Brain pericyte (primary cell): ENCODE measurements around the gene C3orf52.
A peak's percentile ranks its signal among the peaks of the same experiment; 100 is the strongest.

Experiments used
- DNase-seq: peaks from one replicate; pipeline ENCODE4 v3.0.0-alpha.2; 2012; ENCODE audit warnings: low read depth, low spot score

C3orf52 gene

GRCh38 chr3:112086875-112087524, 811 bp downstream of the C3orf52 start:
- DNase-seq, result no peak

GRCh38 chr3:112087746-112088145, 1.6 kb downstream of the C3orf52 start:
- DNase-seq, result no peak

- DNase-seq, result no peak
Measured at GRCh38 chr3:112088944-112089343, 2.8 kb downstream of the C3orf52 start.

GRCh38 chr3:112089956-112090886, 4.0 kb downstream of the C3orf52 start:
- DNase-seq, result no peak

- no peak for DNase-seq
Measured at GRCh38 chr3:112090887-112091586, 4.8 kb downstream of the C3orf52 start.

GRCh38 chr3:112092496-112093179, 6.4 kb downstream of the C3orf52 start:
- DNase-seq, result no peak

- DNase-seq, result no peak
Measured at GRCh38 chr3:112093180-112093522, 7.0 kb downstream of the C3orf52 start.

GRCh38 chr3:112095731-112096130, 9.5 kb downstream of the C3orf52 start:
- no peak for DNase-seq

GRCh38 chr3:112096176-112096575, 10.0 kb downstream of the C3orf52 start:
- DNase-seq, result no peak

- DNase-seq, result peak; percentile 93
Measured at GRCh38 chr3:112097378-112097777, 11.2 kb downstream of the C3orf52 start.

GRCh38 chr3:112101916-112102315, 15.7 kb downstream of the C3orf52 start:
- no peak for DNase-seq

- no peak for DNase-seq
Measured at GRCh38 chr3:112104774-112105173, 18.6 kb downstream of the C3orf52 start.

- no peak for DNase-seq
Measured at GRCh38 chr3:112109322-112109721, 23.1 kb downstream of the C3orf52 start.

GRCh38 chr3:112111785-112112402, 25.7 kb downstream of the C3orf52 start:
- DNase-seq, result peak; percentile 36

- DNase-seq, result no peak
Measured at GRCh38 chr3:112114576-112115160, 28.5 kb downstream of the C3orf52 start.

- no peak for DNase-seq
Measured at GRCh38 chr3:112115161-112115739, 29.1 kb downstream of the C3orf52 start.

- no peak for DNase-seq
Measured at GRCh38 chr3:112115806-112116383, 29.7 kb downstream of the C3orf52 start.

- DNase-seq, result no peak
Measured at GRCh38 chr3:112116748-112117186, 30.6 kb downstream of the C3orf52 start.

- DNase-seq, result no peak
Measured at GRCh38 chr3:112117415-112117814, 31.2 kb downstream of the C3orf52 start.
